Astrocyte (in vitro differentiated cells and primary cell): ENCODE data around the gene GALM. TPM values are rescaled to one million over a fixed set of nuclear protein-coding genes. Genes with fewer than 3 reads are reported as not detected.

ENCODE experiments used
- DNase-seq: peaks from one replicate; pipeline ENCODE4 v3.0.0-alpha.2; 2010; ENCODE audit warnings: low read depth
- FAIRE-seq: peaks from 2 replicates; lab custom pipeline; 2011; peaks lifted over from hg19 to GRCh38; lab: Jason Lieb, UNC
- H2AFZ ChIP-seq: 2 replicates; pipeline ENCODE4 v1.6.0; 2012; ENCODE audit warnings: low read depth, low read length, inconsistent platforms
- H3K27ac ChIP-seq: 2 replicates; pipeline ENCODE4 v1.5.1; 2011; ENCODE audit warnings: low read depth, low read length, inconsistent platforms
- H3K27me3 ChIP-seq: 2 replicates; pipeline ENCODE4 v1.6.0; 2011; ENCODE audit warnings: low read length, inconsistent platforms; ENCODE audit not compliant: insufficient read depth
- H3K36me3 ChIP-seq: 2 replicates; pipeline ENCODE4 v1.5.1; 2011; ENCODE audit warnings: low read length, inconsistent platforms; ENCODE audit not compliant: insufficient read depth
- H3K4me1 ChIP-seq: 2 replicates; pipeline ENCODE4 v1.5.1; 2011; ENCODE audit warnings: low read length, inconsistent platforms; ENCODE audit not compliant: insufficient read depth
- H3K4me2 ChIP-seq: 2 replicates; pipeline ENCODE4 v1.6.0; 2012; ENCODE audit warnings: low read length, inconsistent platforms
- H3K4me3 ChIP-seq: 2 replicates; pipeline ENCODE4 v1.5.1; 2011; ENCODE audit warnings: low read depth, mild to moderate bottlenecking, low read length, inconsistent platforms; ENCODE audit not compliant: insufficient read depth
- H3K79me2 ChIP-seq: 2 replicates; pipeline ENCODE4 v1.6.0; 2012; ENCODE audit warnings: mild to moderate bottlenecking, low read length, inconsistent platforms; ENCODE audit not compliant: insufficient read depth
- H3K9ac ChIP-seq: 2 replicates; pipeline ENCODE4 v1.6.0; 2012; ENCODE audit warnings: mild to moderate bottlenecking, low read length, inconsistent platforms
- H3K9me3 ChIP-seq: 2 replicates; pipeline ENCODE4 v1.5.1; 2012; ENCODE audit warnings: low read depth, mild to moderate bottlenecking, low read length, inconsistent platforms; ENCODE audit not compliant: insufficient read depth
- H4K20me1 ChIP-seq: 2 replicates; pipeline ENCODE4 v1.6.0; 2012; ENCODE audit warnings: low read length, inconsistent platforms; ENCODE audit not compliant: insufficient read depth
- H3K27ac Mint-ChIP-seq: one replicate; pipeline ENCODE4 v1.8.0; 2021; ENCODE audit warnings: mild to moderate bottlenecking, mixed read lengths; ENCODE audit not compliant: unreplicated experiment
- H3K27me3 Mint-ChIP-seq: one replicate; pipeline ENCODE4 v1.8.0; 2021; ENCODE audit warnings: low read depth, mixed read lengths; ENCODE audit not compliant: unreplicated experiment
- H3K36me3 Mint-ChIP-seq: one replicate; pipeline ENCODE4 v1.8.0; 2021; ENCODE audit warnings: low read depth, mixed read lengths; ENCODE audit not compliant: unreplicated experiment
- H3K4me1 Mint-ChIP-seq: one replicate; pipeline ENCODE4 v1.8.0; 2021; ENCODE audit warnings: low read depth, mixed read lengths; ENCODE audit not compliant: unreplicated experiment
- H3K4me3 Mint-ChIP-seq: one replicate; pipeline ENCODE4 v1.8.0; 2021; ENCODE audit warnings: mild to moderate bottlenecking, moderate library complexity, mixed read lengths; ENCODE audit not compliant: unreplicated experiment
- H3K9me3 Mint-ChIP-seq: one replicate; pipeline ENCODE4 v1.8.0; 2021; ENCODE audit warnings: mild to moderate bottlenecking, mixed read lengths; ENCODE audit not compliant: unreplicated experiment
- CTCF ChIP-seq: IDR thresholded peaks from 2 replicates; pipeline ENCODE4 v1.5.1; 2011; ENCODE audit warnings: low read depth, mild to moderate bottlenecking, inconsistent platforms, low read length, moderate library complexity; ENCODE audit not compliant: insufficient read depth
- EZH2 ChIP-seq: IDR thresholded peaks from 2 replicates; pipeline ENCODE4 v1.6.1; 2012; ENCODE audit warnings: mild to moderate bottlenecking, low read length, inconsistent platforms; ENCODE audit not compliant: insufficient read depth
- total RNA-seq: library from RNA; stranded (reverse); gene quantifications from 2 replicates; pipeline ENCODE4 v1.2.1, GENCODE V29; 2021

Gene GALM
- total RNA-seq, 1 donor from 2014 or later = 9.8 TPM

- Histone ChIP-seq H3K4me3 (no peak overlapping the region), H3K27ac (no peak overlapping the region), H3K4me2 (no peak overlapping the region), H3K27me3 (peaks cover 3% of the 10 kb centered on the region), H3K9me3 (no peaks in the 10 kb centered on the region), H4K20me1 (no peaks in the 10 kb centered on the region), H3K36me3 (no peaks in the 10 kb centered on the region), H3K79me2 (peaks cover 8% of the 10 kb centered on the region), H3K4me1 (peaks cover 3% of the 10 kb centered on the region), H2AFZ (no peak overlapping the region), H3K9ac (no peak overlapping the region)
- no peak for TF ChIP-seq CTCF
- TF ChIP-seq EZH2 = no peak
- Mint-ChIP-seq H3K27ac (no peak overlapping the region), H3K4me3 (no peak overlapping the region), H3K36me3 (no peaks in the 10 kb centered on the region), H3K4me1 (peaks cover 2% of the 10 kb centered on the region), H3K27me3 (no peaks in the 10 kb centered on the region), H3K9me3 (no peaks in the 10 kb centered on the region)
- FAIRE-seq (no peak), DNase-seq (no peak)
These were observed 110.0 kb downstream of the GALM start for GRCh38 chr2:38775921-38776225.

- H3K4me1 ChIP-seq = peaks cover 3% of the 10 kb centered on the region
- H3K79me2 ChIP-seq = peaks cover 8% of the 10 kb centered on the region
- H3K27ac Mint-ChIP-seq = no peak overlapping the region
- peaks cover 2% of the 10 kb centered on the region for H3K4me1 Mint-ChIP-seq
- no peak overlapping the region for H3K4me2 ChIP-seq
- peaks cover 3% of the 10 kb centered on the region for H3K27me3 ChIP-seq
- no peaks in the 10 kb centered on the region for H3K9me3 Mint-ChIP-seq
- TF ChIP-seq CTCF (no peak), EZH2 (no peak)
- H3K4me3 Mint-ChIP-seq = peak overlapping the region; percentile 17
- DNase-seq (no peak), FAIRE-seq (no peak)
- H3K36me3 ChIP-seq = no peaks in the 10 kb centered on the region
- H3K36me3 Mint-ChIP-seq = no peaks in the 10 kb centered on the region
- H3K27me3 Mint-ChIP-seq = no peaks in the 10 kb centered on the region
- H3K9me3 ChIP-seq = no peaks in the 10 kb centered on the region
- H4K20me1 ChIP-seq = no peaks in the 10 kb centered on the region
- H3K9ac ChIP-seq = no peak overlapping the region
- H2AFZ ChIP-seq = no peak overlapping the region
- no peak overlapping the region for H3K27ac ChIP-seq
- H3K4me3 ChIP-seq = no peak overlapping the region
These were observed 110.6 kb downstream of the GALM start for GRCh38 chr2:38776531-38776930.

GRCh38 chr2:38778687-38779082, 112.8 kb downstream of the GALM start:
- H3K4me2 ChIP-seq = peak overlapping the region; percentile 97
- peaks cover 3% of the 10 kb centered on the region for H3K27me3 ChIP-seq
- H3K4me1 Mint-ChIP-seq = peaks cover 2% of the 10 kb centered on the region
- H3K27me3 Mint-ChIP-seq = no peaks in the 10 kb centered on the region
- H3K9me3 Mint-ChIP-seq = no peaks in the 10 kb centered on the region
- TF ChIP-seq EZH2 (no peak), CTCF (no peak)
- no peaks in the 10 kb centered on the region for H3K4me1 ChIP-seq
- peak overlapping the region; percentile 90 for H3K27ac Mint-ChIP-seq
- peak overlapping the region; percentile 99 for H3K4me3 Mint-ChIP-seq
- peaks cover 8% of the 10 kb centered on the region for H3K79me2 ChIP-seq
- H3K36me3 ChIP-seq = no peaks in the 10 kb centered on the region
- H3K27ac ChIP-seq = peak overlapping the region; percentile 75
- H3K9me3 ChIP-seq = no peaks in the 10 kb centered on the region
- H3K9ac ChIP-seq = peak overlapping the region; percentile 91
- FAIRE-seq (no peak), DNase-seq (no peak)
- H3K4me3 ChIP-seq = peak overlapping the region; percentile 78
- no peaks in the 10 kb centered on the region for H3K36me3 Mint-ChIP-seq
- H4K20me1 ChIP-seq = no peaks in the 10 kb centered on the region
- H2AFZ ChIP-seq = peak overlapping the region; percentile 84
